AG04449 (cell line): Measurements from ENCODE around the gene TBC1D1.

ENCODE experiments used
- CTCF ChIA-PET: fragments of 350-600 bp; formaldehyde crosslinking; extraction: SDS; loops from one replicate; lab custom pipeline; 2021; ENCODE audit warnings: antibody characterized with exemption; lab: Yijun Ruan, JAX
- POLR2A ChIA-PET: fragments of 400-600, 350-600 bp; formaldehyde crosslinking; extraction: SDS; loops from one replicate; lab custom pipeline; 2020; ENCODE audit warnings: antibody characterized with exemption, inconsistent platforms; lab: Yijun Ruan, JAX
- DNase-seq: peaks from one replicate; pipeline ENCODE4 v3.0.0-alpha.2; 2010; ENCODE audit warnings: low read depth, low spot score
- H3K4me3 ChIP-seq: 2 replicates; pipeline ENCODE4 v1.5.1; 2011; ENCODE audit warnings: low read depth, mild to moderate bottlenecking, control low read depth, low read length
- TF ChIP-seq, protein P1 (sequence below): IDR thresholded peaks from one replicate; pipeline ENCODE4 v1.5.1; 2011; ENCODE audit warnings: mild to moderate bottlenecking, moderate library complexity, low read length, control low read depth, inconsistent platforms; ENCODE audit not compliant: insufficient read depth; ENCODE audit errors: missing control alignments

TBC1D1 gene

DNA sequence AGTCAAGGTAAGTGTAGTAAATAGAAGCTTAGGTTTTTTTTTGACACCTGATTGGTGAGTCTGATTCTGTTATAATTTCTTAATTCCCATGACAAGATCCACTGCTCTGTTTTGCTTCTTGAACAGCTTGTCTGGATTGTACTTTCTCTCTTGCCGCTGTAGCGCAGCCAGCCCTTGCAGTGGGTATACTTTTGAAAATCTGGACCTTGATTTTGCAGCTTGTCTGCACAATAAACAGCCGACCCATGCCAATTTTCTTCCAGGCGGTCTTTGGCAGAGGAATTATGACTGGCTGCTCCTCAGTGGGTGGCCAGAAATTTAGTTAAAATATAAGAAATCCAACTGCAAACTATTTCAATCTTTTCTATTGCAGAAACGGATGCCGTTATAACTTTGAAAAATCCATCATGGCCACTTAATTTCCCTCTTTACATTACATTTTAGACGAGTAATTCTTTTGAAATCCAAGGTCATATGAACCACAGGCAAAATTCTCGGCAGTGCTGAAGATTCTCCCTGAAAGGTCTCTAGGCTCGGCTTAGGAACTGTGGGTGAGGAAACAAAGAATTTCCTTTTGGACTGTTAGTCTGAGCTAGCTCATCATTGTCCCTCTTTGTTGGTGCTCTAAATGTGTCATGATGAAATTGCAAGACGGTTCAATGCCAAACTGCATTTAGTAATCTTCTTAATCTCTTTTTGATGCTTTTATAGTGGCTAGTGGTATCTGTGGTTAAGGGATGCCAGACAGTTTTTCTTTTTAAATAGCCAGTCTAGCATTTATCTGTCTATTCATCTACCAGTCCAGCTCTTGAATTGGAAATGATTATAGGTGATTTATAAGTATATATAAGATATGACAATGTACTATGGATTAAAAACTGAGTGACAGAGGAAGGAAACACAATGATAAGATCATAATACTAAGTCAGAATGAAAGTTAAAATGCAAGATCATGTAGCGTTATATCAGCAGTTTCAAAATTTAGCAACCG is 37.8 kb downstream of the TBC1D1 start:
- TF ChIP-seq, protein P1, sequence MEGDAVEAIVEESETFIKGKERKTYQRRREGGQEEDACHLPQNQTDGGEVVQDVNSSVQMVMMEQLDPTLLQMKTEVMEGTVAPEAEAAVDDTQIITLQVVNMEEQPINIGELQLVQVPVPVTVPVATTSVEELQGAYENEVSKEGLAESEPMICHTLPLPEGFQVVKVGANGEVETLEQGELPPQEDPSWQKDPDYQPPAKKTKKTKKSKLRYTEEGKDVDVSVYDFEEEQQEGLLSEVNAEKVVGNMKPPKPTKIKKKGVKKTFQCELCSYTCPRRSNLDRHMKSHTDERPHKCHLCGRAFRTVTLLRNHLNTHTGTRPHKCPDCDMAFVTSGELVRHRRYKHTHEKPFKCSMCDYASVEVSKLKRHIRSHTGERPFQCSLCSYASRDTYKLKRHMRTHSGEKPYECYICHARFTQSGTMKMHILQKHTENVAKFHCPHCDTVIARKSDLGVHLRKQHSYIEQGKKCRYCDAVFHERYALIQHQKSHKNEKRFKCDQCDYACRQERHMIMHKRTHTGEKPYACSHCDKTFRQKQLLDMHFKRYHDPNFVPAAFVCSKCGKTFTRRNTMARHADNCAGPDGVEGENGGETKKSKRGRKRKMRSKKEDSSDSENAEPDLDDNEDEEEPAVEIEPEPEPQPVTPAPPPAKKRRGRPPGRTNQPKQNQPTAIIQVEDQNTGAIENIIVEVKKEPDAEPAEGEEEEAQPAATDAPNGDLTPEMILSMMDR = no peak
- DNase-seq = no peak
- CTCF ChIA-PET = no interaction called here
- POLR2A ChIA-PET = no interaction called here
- H3K4me3 ChIP-seq = no peak overlapping the region

DNA sequence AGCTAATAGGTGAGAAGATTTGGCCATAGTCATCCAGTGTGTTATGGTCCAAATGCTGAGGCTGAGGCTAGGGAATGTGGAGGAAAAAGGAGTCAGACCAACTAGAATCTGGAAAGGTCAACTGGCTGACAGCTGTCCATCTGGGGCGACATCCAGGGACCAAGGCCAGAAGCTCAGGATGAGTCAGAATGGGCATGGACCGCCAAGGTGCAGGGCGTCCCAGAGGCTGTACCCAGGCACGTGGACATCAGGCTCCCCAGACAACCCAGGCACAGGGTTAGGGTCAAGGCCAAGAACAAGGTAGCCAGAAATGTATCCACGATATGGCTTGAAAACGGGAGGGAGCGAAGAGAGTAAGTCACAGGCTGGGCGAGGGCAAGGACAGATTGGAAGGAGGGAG is 43.2 kb downstream of the TBC1D1 start:
- H3K4me3 ChIP-seq = no peak overlapping the region
- ChIA-PET POLR2A (no interaction called here), CTCF (no interaction called here)
- TF ChIP-seq, protein P1 = no peak
- no peak for DNase-seq

DNA sequence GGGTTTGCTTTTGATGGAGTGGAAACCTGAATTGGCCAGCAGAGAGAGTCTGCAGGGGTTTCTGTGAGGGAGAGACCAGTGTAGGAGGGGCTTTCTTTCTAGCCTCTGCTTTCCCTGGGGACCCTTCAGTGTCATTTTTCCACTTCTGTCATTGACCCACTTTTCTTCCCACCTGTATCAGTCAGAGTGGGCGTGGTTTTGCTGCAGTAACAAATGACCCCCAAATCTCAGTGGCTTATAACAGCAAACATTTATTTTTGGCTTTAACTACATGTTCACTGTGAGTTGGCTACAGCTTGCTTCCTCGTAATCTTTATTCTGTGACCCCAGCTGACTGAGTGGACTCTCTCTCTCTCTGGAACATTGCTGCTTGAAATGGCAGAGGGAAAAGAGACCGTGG is 43.7 kb downstream of the TBC1D1 start:
- TF ChIP-seq, protein P1 = no peak
- POLR2A ChIA-PET = no interaction called here
- CTCF ChIA-PET = no interaction called here
- DNase-seq = no peak
- H3K4me3 ChIP-seq = no peak overlapping the region

DNA sequence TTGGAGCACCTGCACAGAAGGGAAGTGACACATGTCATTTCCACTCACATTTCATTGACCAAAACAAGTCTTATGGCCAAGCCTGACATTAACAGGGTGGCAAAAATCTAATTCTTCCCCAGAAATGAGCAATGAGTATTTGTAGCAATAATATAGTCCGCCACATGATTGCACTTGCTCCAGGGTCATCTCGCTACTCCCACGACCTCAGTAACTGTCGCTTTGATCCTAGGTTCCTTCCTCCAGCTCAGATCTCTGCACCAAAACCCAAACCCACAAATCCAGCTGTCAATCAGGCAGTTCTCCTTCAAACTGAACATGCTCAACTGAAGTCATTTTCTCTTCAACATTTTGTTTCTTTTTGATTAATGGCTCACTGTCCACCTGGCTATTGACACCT is 44.1 kb downstream of the TBC1D1 start:
- TF ChIP-seq, protein P1 = no peak
- ChIA-PET POLR2A (no interaction called here), CTCF (no interaction called here)
- H3K4me3 ChIP-seq = no peak overlapping the region
- DNase-seq = no peak

DNA sequence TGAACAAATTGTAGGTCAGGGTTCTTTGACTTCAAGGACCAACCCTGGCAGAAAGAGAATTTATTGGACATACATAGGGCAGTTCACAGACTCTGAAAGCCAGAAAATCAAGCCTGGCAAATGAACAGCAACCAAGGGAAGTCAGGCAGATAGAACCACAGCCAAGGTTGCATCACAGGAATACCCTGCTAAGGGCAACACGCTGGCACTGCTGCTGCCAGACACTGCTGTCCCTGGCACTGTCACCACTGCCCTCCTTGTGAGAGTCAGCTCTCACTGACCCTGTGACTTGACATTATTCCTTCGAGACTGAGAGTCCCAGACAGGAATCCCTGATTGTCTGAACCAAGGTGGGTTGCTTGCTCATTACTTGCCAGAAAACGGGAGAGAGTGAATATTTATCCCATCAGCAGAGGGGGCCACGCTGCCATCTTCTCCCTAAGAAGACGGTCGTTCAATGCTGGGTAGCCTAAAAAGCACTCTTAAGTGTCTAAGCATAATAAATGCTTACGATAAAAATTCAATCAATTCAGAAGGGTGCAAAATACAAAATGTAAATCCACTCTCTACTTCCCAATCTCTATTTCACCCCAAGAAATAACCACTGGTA is 46.1 kb downstream of the TBC1D1 start:
- H3K4me3 ChIP-seq = no peak overlapping the region
- TF ChIP-seq, protein P1 = no peak
- no peak for DNase-seq
- POLR2A ChIA-PET = no interaction called here
- CTCF ChIA-PET = no interaction called here

DNA sequence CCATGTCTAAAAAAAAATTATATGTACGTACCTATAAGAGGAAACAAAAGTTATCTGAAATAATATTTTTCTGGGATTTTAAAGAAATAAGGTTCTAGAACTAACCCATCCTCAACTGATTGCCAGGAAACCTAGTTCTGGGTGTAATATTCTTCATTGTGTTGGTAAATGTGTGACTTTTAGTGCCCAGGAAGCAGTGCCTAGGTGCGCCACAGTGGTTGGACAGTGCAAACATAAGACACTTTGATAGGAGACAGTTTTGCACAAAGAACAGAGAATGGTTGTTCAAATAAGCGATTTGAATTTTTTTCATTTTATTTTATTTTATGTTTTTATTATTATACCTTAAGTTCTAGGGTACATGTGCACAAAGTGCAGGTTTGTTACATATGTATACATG is 47.3 kb downstream of the TBC1D1 start:
- POLR2A ChIA-PET = no interaction called here
- no peak overlapping the region for H3K4me3 ChIP-seq
- no peak for DNase-seq
- CTCF ChIA-PET = no interaction called here
- TF ChIP-seq, protein P1 = no peak
